B cell (primary cell): ENCODE results near the gene EFCAB10.

ENCODE experiments used
- EZH2 ChIP-seq: IDR thresholded peaks from 2 replicates; pipeline ENCODE4 v1.6.1; 2012; ENCODE audit warnings: borderline replicate concordance, low read depth, mild to moderate bottlenecking, moderate library complexity, low read length; ENCODE audit not compliant: insufficient read depth, poor library complexity, severe bottlenecking
- TF ChIP-seq, protein P1 (sequence below): fragments of 200-600 bp; IDR thresholded peaks from one replicate; pipeline ENCODE4 v1.8.0; 2022; ENCODE audit warnings: antibody characterized with exemption, mild to moderate bottlenecking

GRCh38 chr7:105602325-105603305, 21.3 kb upstream of the EFCAB10 start:
- TF ChIP-seq, protein P1, sequence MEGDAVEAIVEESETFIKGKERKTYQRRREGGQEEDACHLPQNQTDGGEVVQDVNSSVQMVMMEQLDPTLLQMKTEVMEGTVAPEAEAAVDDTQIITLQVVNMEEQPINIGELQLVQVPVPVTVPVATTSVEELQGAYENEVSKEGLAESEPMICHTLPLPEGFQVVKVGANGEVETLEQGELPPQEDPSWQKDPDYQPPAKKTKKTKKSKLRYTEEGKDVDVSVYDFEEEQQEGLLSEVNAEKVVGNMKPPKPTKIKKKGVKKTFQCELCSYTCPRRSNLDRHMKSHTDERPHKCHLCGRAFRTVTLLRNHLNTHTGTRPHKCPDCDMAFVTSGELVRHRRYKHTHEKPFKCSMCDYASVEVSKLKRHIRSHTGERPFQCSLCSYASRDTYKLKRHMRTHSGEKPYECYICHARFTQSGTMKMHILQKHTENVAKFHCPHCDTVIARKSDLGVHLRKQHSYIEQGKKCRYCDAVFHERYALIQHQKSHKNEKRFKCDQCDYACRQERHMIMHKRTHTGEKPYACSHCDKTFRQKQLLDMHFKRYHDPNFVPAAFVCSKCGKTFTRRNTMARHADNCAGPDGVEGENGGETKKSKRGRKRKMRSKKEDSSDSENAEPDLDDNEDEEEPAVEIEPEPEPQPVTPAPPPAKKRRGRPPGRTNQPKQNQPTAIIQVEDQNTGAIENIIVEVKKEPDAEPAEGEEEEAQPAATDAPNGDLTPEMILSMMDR, result no peak
- TF ChIP-seq EZH2, result no peak
